ENCODE results near the gene NAV3.
"Not testable (repeated sequence)": the region's sequence is repeated elsewhere in the genome, so short reads cannot be mapped to it uniquely, and the experiment has no call there.

GRCh38 chr12:78102801-78103200 is 272.1 kb downstream of the NAV3 start:
- TF ChIP-seq POLR2AphosphoS5 (IDR thresholded peaks at IDR 0.05; ENCODE audit: low read depth, low read length); FOSL2 (IDR thresholded peaks at IDR 0.05; ENCODE audit: borderline replicate concordance, low read depth); CTCF (IDR thresholded peaks at IDR 0.05); EP300 (IDR thresholded peaks at IDR 0.05; ENCODE audit: borderline replicate concordance in 1 of 2, low read depth in 1 of 2, low read length in 1 of 2); USF2 (IDR thresholded peaks at IDR 0.05; ENCODE audit: borderline replicate concordance, low read depth, low read length); MAX (IDR thresholded peaks at IDR 0.05; ENCODE audit: low read depth); TCF12 (IDR thresholded peaks at IDR 0.05); GABPA (IDR thresholded peaks at IDR 0.05; ENCODE audit: low read depth); RFX5 (IDR thresholded peaks at IDR 0.05; ENCODE audit: low read length): not testable (repeated sequence)
- TF ChIP-seq, protein P1, sequence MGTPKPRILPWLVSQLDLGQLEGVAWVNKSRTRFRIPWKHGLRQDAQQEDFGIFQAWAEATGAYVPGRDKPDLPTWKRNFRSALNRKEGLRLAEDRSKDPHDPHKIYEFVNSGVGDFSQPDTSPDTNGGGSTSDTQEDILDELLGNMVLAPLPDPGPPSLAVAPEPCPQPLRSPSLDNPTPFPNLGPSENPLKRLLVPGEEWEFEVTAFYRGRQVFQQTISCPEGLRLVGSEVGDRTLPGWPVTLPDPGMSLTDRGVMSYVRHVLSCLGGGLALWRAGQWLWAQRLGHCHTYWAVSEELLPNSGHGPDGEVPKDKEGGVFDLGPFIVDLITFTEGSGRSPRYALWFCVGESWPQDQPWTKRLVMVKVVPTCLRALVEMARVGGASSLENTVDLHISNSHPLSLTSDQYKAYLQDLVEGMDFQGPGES (IDR thresholded peaks at IDR 0.05; ENCODE audit: low read depth, low read length) = not testable (repeated sequence)
